Sigmoid colon (tissue), 7 donors: Measurements from ENCODE around the gene ACTR3C. TPM values are rescaled to one million over a fixed set of nuclear protein-coding genes. Genes with fewer than 3 reads are reported as not detected.
A peak's percentile ranks its signal among the peaks of the same experiment; 100 is the strongest.

Experiments
- DNase-seq: peaks from one replicate; pipeline ENCODE4 v3.0.0-alpha.2; 2019
- H3K27ac ChIP-seq, 4 donors: fragments of 200-600 bp; sonication (generic); one replicate each; pipeline ENCODE4 v1.5.1; 2016 to 2019; ENCODE audit warnings: mild to moderate bottlenecking in 1 of 4
- H3K27me3 ChIP-seq, 3 donors: fragments of 200-600 bp; sonication (generic); one replicate each; pipeline ENCODE4 v1.5.1; 2019; ENCODE audit warnings: mild to moderate bottlenecking in 1 of 3
- H3K36me3 ChIP-seq, 4 donors: fragments of 200-600 bp; sonication (generic); one replicate each; pipeline ENCODE4 v1.5.1; 2016 to 2019
- H3K4me1 ChIP-seq, 4 donors: fragments of 200-600 bp; sonication (generic); one replicate each; pipeline ENCODE4 v1.5.1; 2017 to 2019
- H3K4me3 ChIP-seq, 4 donors: fragments of 200-600 bp; sonication (generic); one replicate each; pipeline ENCODE4 v1.5.1; 2017 to 2019; ENCODE audit warnings: mild to moderate bottlenecking in 2 of 4, moderate library complexity in 1 of 4
- H3K9me3 ChIP-seq, 4 donors: fragments of 200-600 bp in 3 of 4; sonication (generic) in 3 of 4; one replicate each; pipeline versions ENCODE4 v1.5.1 to v1.6.1; 2013 to 2019
- CTCF ChIP-seq, 4 experiments: fragments of 450-650 bp in 3 of 4; fragments of 200-600 bp in 1 of 4; IDR thresholded peaks; one replicate each; pipeline ENCODE4 v1.5.1; 2016 to 2019; ENCODE audit warnings: antibody characterized with exemption in 4 of 4, mild to moderate bottlenecking in 3 of 4, moderate library complexity in 2 of 4
- EP300 ChIP-seq, 4 donors: sonication (generic); formaldehyde crosslinking; IDR thresholded peaks; one replicate each; pipeline ENCODE4 v1.6.1; 2017; ENCODE audit warnings: antibody characterized with exemption in 4 of 4
- POLR2A ChIP-seq, 2 donors: fragments of 450-650 bp; IDR thresholded peaks; one replicate each; pipeline ENCODE4 v1.6.1; 2016; ENCODE audit warnings: antibody characterized with exemption in 2 of 2, mild to moderate bottlenecking in 2 of 2, moderate library complexity in 2 of 2
- POLR2AphosphoS5 ChIP-seq, 4 donors: sonication (generic); formaldehyde crosslinking; IDR thresholded peaks; one replicate each; pipeline ENCODE4 v1.6.1; 2017; ENCODE audit warnings: antibody characterized with exemption in 4 of 4
- WGBS, 2 donors: extraction: QIAGEN DNeasy Blood & Tissue Kit; methylation state at CpG; one replicate each; pipeline ENCODE4 v1.1.7; 2013; 5-methylcytosine and 5-hydroxymethylcytosine counted together
- intact Hi-C: fragments of 100-400 bp; cut with DNase I; formaldehyde crosslinking; loops from one replicate; pipeline ENCODE4 v1.15.1; 2023
- polyA plus RNA-seq, 3 donors: library from polyadenylated mRNA; stranded (reverse); fragments of 200-250 nt; gene quantifications; one replicate each; pipeline ENCODE4 v1.2.3, GENCODE V29; 2013
- total RNA-seq, 4 donors: library from RNA; depleted of rRNA; stranded (reverse); fragments of >200 nt; gene quantifications; one replicate each; pipeline ENCODE4 v1.1.0, GENCODE V29; 2016
- donor health status: healthy with polysubstance abuse.
- donor health status: Bipolar disorder and iron deficiency.
- donor health status: healthy.

Gene ACTR3C
- total and polyA plus RNA-seq, 7 donors, result 2.9 to 13.3 (median 8.3) TPM

- no peak for DNase-seq
- H3K4me3 ChIP-seq, result no peak overlapping the region
- peaks cover 0 to 45% (median 9%) of the 10 kb centered on the region in 4 donors for H3K36me3 ChIP-seq
- no peak for TF ChIP-seq CTCF (IDR thresholded peaks at IDR 0.05)
- TF ChIP-seq EP300 (IDR thresholded peaks at IDR 0.05), result no peak
- TF ChIP-seq POLR2A (IDR thresholded peaks at IDR 0.05), result no peak
- TF ChIP-seq POLR2AphosphoS5 (IDR thresholded peaks at IDR 0.05), result no peak
- peaks cover 0 to 29% (median 23%) of the 10 kb centered on the region in 4 donors for H3K4me1 ChIP-seq
- no peaks in the 10 kb centered on the region for H3K27me3 ChIP-seq
- H3K9me3 ChIP-seq, result no peaks in the 10 kb centered on the region
- H3K27ac ChIP-seq, result no peak overlapping the region
- intact Hi-C loops, result no loop called here
- 87 to 92% methylated on average over 4 of the region's 4 CpGs for WGBS, 2 donors
Observed at GRCh38 chr7:150326657-150327268, 3.4 kb upstream of the ACTR3C start.

GRCh38 chr7:150325901-150326300, 2.6 kb upstream of the ACTR3C start:
- DNase-seq, result no peak
- TF ChIP-seq POLR2A (IDR thresholded peaks at IDR 0.05), result no peak
- no peak for TF ChIP-seq CTCF (IDR thresholded peaks at IDR 0.05)
- no peak for TF ChIP-seq POLR2AphosphoS5 (IDR thresholded peaks at IDR 0.05)
- TF ChIP-seq EP300 (IDR thresholded peaks at IDR 0.05), result no peak
- no peak overlapping the region for H3K4me3 ChIP-seq
- no peak overlapping the region for H3K27ac ChIP-seq
- H3K4me1 ChIP-seq, result peaks cover 0 to 29% (median 23%) of the 10 kb centered on the region in 4 donors
- H3K9me3 ChIP-seq, result no peaks in the 10 kb centered on the region
- H3K36me3 ChIP-seq, result peaks cover 0 to 45% (median 9%) of the 10 kb centered on the region in 4 donors
- no peaks in the 10 kb centered on the region for H3K27me3 ChIP-seq
- WGBS, 2 donors, result 87 to 93% methylated on average over 6 of the region's 6 CpGs
- intact Hi-C loops, result no loop called here

GRCh38 chr7:150325110-150325611, 1.8 kb upstream of the ACTR3C start:
- no peaks in the 10 kb centered on the region for H3K9me3 ChIP-seq
- 90% methylated on average over 10 of the region's 10 CpGs for WGBS, 2 donors
- H3K4me3 ChIP-seq, result no peak overlapping the region
- peak overlapping the region in 1 of 4 donors; percentile 91 for H3K27ac ChIP-seq
- no peaks in the 10 kb centered on the region for H3K27me3 ChIP-seq
- H3K4me1 ChIP-seq, result peaks cover 0 to 29% (median 23%) of the 10 kb centered on the region in 4 donors
- peaks cover 0 to 40% (median 7%) of the 10 kb centered on the region in 4 donors for H3K36me3 ChIP-seq
- no peak for DNase-seq
- intact Hi-C loops, result no loop called here
- TF ChIP-seq POLR2A (IDR thresholded peaks at IDR 0.05), result no peak
- no peak for TF ChIP-seq CTCF (IDR thresholded peaks at IDR 0.05)
- no peak for TF ChIP-seq EP300 (IDR thresholded peaks at IDR 0.05)
- TF ChIP-seq POLR2AphosphoS5 (IDR thresholded peaks at IDR 0.05), result no peak

GRCh38 chr7:150324373-150324961, 1.1 kb upstream of the ACTR3C start:
- 23 to 60% methylated on average over 12 of the region's 12 CpGs for WGBS, 2 donors
- TF ChIP-seq CTCF (IDR thresholded peaks at IDR 0.05) (no peak), POLR2A (IDR thresholded peaks at IDR 0.05) (no peak), EP300 (IDR thresholded peaks at IDR 0.05) (no peak), POLR2AphosphoS5 (IDR thresholded peaks at IDR 0.05) (no peak)
- peaks cover 0 to 29% (median 23%) of the 10 kb centered on the region in 4 donors for H3K4me1 ChIP-seq
- H3K27ac ChIP-seq, result peak overlapping the region; percentile 81 to 91 (median 84)
- intact Hi-C loops, result no loop called here
- peak overlapping the region in 2 of 4 donors; percentile 63 to 89 for H3K4me3 ChIP-seq
- no peak for DNase-seq
- H3K27me3 ChIP-seq, result no peaks in the 10 kb centered on the region
- H3K9me3 ChIP-seq, result no peaks in the 10 kb centered on the region
- peaks cover 0 to 37% (median 7%) of the 10 kb centered on the region in 4 donors for H3K36me3 ChIP-seq
